K562 (cell line): ENCODE measurements around the gene ZPR1. TPM values are rescaled to one million over a fixed set of nuclear protein-coding genes. Genes with fewer than 3 reads are reported as not detected.

ENCODE experiments used
- CHD4 ChIP-seq: fragments of 200-600 bp; sonication (generic); IDR thresholded peaks from 3 replicates; pipeline ENCODE4 v1.6.1; 2012; ENCODE audit warnings: low read depth, mild to moderate bottlenecking, mixed read lengths, low read length, inconsistent platforms; ENCODE audit not compliant: insufficient read depth, insufficient replicate concordance, poor library complexity, severe bottlenecking
- ETS1 ChIP-seq: conservative IDR thresholded peaks from 2 replicates; pipeline ENCODE4 v1.6.1; 2011; ENCODE audit warnings: low read depth, mild to moderate bottlenecking, low read length; ENCODE audit not compliant: control insufficient read depth
- KAT2B ChIP-seq: IDR thresholded peaks from one replicate; pipeline ENCODE4 v1.6.1; 2012; ENCODE audit warnings: low read depth, mild to moderate bottlenecking, control low read depth, inconsistent platforms, low read length, moderate library complexity
- MTF1 ChIP-seq: fragments of 250-450 bp; sonication (Bioruptor Pico); IDR thresholded peaks from 2 replicates; pipeline ENCODE4 v1.9.0; 2021; ENCODE audit warnings: moderate library complexity, mild to moderate bottlenecking, inconsistent platforms, borderline replicate concordance
- NFIX ChIP-seq: fragments of 250-450 bp; sonication (Bioruptor Pico); IDR thresholded peaks from 2 replicates; pipeline ENCODE4 v1.4.0; 2020; ENCODE audit warnings: low read depth, mild to moderate bottlenecking, moderate library complexity
- RBM14 ChIP-seq: fragments of 200-400 bp; formaldehyde crosslinking; IDR thresholded peaks from 2 replicates; pipeline ENCODE4 v1.6.1; 2018; ENCODE audit warnings: low read depth, mild to moderate bottlenecking, low read length, moderate library complexity, borderline replicate concordance; ENCODE audit not compliant: insufficient read depth
- ZNF146 ChIP-seq: IDR thresholded peaks from one replicate; pipeline ENCODE4 v1.6.1; 2018; ENCODE audit warnings: missing compliant biosample characterization; ENCODE audit not compliant: unreplicated experiment
- polyA plus RNA-seq, 8 experiments: library from polyadenylated mRNA; depleted of rRNA in 4 of 8; stranded (reverse) in 5 of 8; unstranded in 3 of 8; fragments of >200 nt; fragmentation: Nextera tagmentation in 2 of 8; fragmentation: Illumina TruSeq in 1 of 8; extraction: Ambion mirVana in 2 of 8; extraction: Trizol in 1 of 8; gene quantifications; 2 replicates each; pipeline versions ENCODE4 v1.2.1 to v1.2.3, GENCODE V29; 2011 to 2014; ENCODE audit warnings: inconsistent platforms in 1 of 8, missing spikeins in 1 of 8
- total RNA-seq, 7 experiments: library from RNA; depleted of rRNA in 6 of 7; stranded (reverse); fragments of >200 nt in 6 of 7; fragmentation: Illumina TruSeq in 2 of 7; extraction: Trizol in 2 of 7; gene quantifications; 2 replicates each; pipeline versions ENCODE4 v1.2.1 to v1.2.3, GENCODE V29; 2011 to 2021; ENCODE audit warnings: low replicate concordance in 1 of 7
- TF ChIP-seq, protein P1 (sequence below), 2 experiments: fragments of 450-650 bp in 1 of 2; IDR thresholded peaks; 2 replicates each; pipeline ENCODE4 v1.6.1; 2011 to 2017; ENCODE audit warnings: low read depth in 2 of 2, antibody characterized with exemption in 1 of 2, borderline replicate concordance in 1 of 2, low read length in 1 of 2, mild to moderate bottlenecking in 1 of 2, mixed read lengths in 1 of 2; ENCODE audit not compliant: control insufficient read depth in 1 of 2

ZPR1 gene
- total and polyA plus RNA-seq, 9 of the 15 experiments (the other 6 are each of a cell fraction or from before 2014, with no cell fraction given) = 13.0 to 120 (median 83.8) TPM

GRCh38 chr11:116812109-116812508 lies 24.3 kb upstream of the ZPR1 start (continued):
- TF ChIP-seq MTF1 (CRISPR knock-in tag) = no peak
- no peak for TF ChIP-seq RBM14
- no peak for TF ChIP-seq KAT2B
- TF ChIP-seq ETS1 = no peak
- no peak for TF ChIP-seq NFIX (CRISPR knock-in tag)
- TF ChIP-seq CHD4 = no peak
- TF ChIP-seq, protein P1, sequence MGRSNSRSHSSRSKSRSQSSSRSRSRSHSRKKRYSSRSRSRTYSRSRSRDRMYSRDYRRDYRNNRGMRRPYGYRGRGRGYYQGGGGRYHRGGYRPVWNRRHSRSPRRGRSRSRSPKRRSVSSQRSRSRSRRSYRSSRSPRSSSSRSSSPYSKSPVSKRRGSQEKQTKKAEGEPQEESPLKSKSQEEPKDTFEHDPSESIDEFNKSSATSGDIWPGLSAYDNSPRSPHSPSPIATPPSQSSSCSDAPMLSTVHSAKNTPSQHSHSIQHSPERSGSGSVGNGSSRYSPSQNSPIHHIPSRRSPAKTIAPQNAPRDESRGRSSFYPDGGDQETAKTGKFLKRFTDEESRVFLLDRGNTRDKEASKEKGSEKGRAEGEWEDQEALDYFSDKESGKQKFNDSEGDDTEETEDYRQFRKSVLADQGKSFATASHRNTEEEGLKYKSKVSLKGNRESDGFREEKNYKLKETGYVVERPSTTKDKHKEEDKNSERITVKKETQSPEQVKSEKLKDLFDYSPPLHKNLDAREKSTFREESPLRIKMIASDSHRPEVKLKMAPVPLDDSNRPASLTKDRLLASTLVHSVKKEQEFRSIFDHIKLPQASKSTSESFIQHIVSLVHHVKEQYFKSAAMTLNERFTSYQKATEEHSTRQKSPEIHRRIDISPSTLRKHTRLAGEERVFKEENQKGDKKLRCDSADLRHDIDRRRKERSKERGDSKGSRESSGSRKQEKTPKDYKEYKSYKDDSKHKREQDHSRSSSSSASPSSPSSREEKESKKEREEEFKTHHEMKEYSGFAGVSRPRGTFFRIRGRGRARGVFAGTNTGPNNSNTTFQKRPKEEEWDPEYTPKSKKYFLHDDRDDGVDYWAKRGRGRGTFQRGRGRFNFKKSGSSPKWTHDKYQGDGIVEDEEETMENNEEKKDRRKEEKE (IDR thresholded peaks at IDR 0.05; ENCODE audit: borderline replicate concordance in 1 of 2, control insufficient read depth in 1 of 2, low read depth in 2 of 2, low read length in 1 of 2) = no peak
- TF ChIP-seq ZNF146 (CRISPR knock-in tag) = no peak
- TF ChIP-seq, all 486 proteins: peak for 0
